ENCODE results near the gene GRM4.

DNA sequence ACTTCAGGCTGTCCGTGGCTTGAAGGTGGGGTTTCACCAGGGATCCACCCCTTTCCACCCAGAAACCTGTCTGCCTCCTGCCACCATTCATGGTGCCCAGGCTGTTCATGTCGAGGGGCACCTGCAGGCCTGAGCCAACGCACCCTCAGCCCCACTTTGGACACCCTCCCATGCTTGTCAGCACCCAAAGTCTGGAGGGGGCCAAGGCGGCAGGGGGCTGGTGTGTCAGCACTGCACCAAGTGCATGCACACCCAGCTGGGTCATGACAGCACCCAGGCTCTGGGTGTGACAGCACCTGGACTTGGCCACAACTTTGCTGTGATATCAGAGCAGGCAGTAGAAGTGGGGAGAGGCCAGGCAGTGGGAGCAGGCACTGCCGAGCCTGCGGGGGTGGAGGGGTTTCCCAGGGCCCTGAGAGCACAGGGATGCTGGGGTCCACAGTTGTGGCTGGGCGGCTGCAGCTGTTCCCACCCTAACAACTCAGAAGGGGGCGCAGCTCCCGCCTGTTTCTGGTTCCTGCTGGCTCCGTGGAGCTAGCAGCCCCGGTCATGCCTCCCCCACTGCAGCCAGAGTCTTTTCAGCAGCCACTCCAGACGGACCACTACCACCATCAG lies 33.3 kb upstream of the GRM4 start:
- TF ChIP-seq, protein P1, sequence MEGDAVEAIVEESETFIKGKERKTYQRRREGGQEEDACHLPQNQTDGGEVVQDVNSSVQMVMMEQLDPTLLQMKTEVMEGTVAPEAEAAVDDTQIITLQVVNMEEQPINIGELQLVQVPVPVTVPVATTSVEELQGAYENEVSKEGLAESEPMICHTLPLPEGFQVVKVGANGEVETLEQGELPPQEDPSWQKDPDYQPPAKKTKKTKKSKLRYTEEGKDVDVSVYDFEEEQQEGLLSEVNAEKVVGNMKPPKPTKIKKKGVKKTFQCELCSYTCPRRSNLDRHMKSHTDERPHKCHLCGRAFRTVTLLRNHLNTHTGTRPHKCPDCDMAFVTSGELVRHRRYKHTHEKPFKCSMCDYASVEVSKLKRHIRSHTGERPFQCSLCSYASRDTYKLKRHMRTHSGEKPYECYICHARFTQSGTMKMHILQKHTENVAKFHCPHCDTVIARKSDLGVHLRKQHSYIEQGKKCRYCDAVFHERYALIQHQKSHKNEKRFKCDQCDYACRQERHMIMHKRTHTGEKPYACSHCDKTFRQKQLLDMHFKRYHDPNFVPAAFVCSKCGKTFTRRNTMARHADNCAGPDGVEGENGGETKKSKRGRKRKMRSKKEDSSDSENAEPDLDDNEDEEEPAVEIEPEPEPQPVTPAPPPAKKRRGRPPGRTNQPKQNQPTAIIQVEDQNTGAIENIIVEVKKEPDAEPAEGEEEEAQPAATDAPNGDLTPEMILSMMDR (IDR thresholded peaks at IDR 0.05; ENCODE audit: insufficient read depth, low read length, poor library complexity, severe bottlenecking) = peak; percentile 26
- TF ChIP-seq EZH2phosphoT487 (conservative IDR thresholded peaks at IDR 0.05; ENCODE audit: low read length) = no peak

All from SU-DHL-6 (cell line).